Measurements from ENCODE around the gene IWS1.

GRCh38 chr2:127485051-127485693, 41.1 kb downstream of the IWS1 start:
- TF ChIP-seq CTCF (IDR thresholded peaks at IDR 0.05 in 2 of 3, conservative IDR thresholded peaks at IDR 0.05 in 1 of 3; ENCODE audit: insufficient read depth in 2 of 3, low read depth in 1 of 3, low read length in 3 of 3) (no peak), CREB5 (CRISPR knock-in tag; IDR thresholded peaks at IDR 0.05) (no peak), NCOA2 (IDR thresholded peaks at IDR 0.05; ENCODE audit: partially characterized antibody in 2 of 2) (no peak), POLR2AphosphoS5 (IDR thresholded peaks at IDR 0.05; ENCODE audit: control insufficient read depth, insufficient read depth, low read depth, low read length) (no peak), POLR2A (conservative IDR thresholded peaks at IDR 0.05) (no peak)
